Endodermal cell (in vitro differentiated cells): ENCODE results near the gene STMN1. TPM values are rescaled to one million over a fixed set of nuclear protein-coding genes. Genes with fewer than 3 reads are reported as not detected.
A peak's percentile ranks its signal among the peaks of the same experiment; 100 is the strongest.

ENCODE experiments used
- DNase-seq: peaks from one replicate; pipeline ENCODE4 v3.0.0-alpha.2; 2017
- H3K27ac ChIP-seq: 2 replicates; pipeline ENCODE4 v1.5.1; 2013; ENCODE audit warnings: mild to moderate bottlenecking, low read depth, low read length, moderate library complexity
- H3K27me3 ChIP-seq: 2 replicates; pipeline ENCODE4 v1.6.1; 2013; ENCODE audit warnings: mild to moderate bottlenecking, low read length, moderate library complexity; ENCODE audit not compliant: insufficient read depth, control insufficient read depth, poor library complexity, severe bottlenecking
- H3K36me3 ChIP-seq: 2 replicates; pipeline ENCODE4 v1.7.0; 2013; ENCODE audit warnings: mild to moderate bottlenecking, low read length, moderate library complexity; ENCODE audit not compliant: control insufficient read depth, insufficient read depth
- H3K4me1 ChIP-seq: one replicate; pipeline ENCODE4 v1.7.0; 2013; ENCODE audit warnings: low read length; ENCODE audit not compliant: control insufficient read depth, insufficient read depth
- H3K4me3 ChIP-seq: 2 replicates; pipeline ENCODE4 v1.5.1; 2013; ENCODE audit warnings: mild to moderate bottlenecking, low read length, moderate library complexity
- H3K9ac ChIP-seq: 2 replicates; pipeline ENCODE4 v1.6.1; 2013; ENCODE audit warnings: mild to moderate bottlenecking, low read length, moderate library complexity; ENCODE audit not compliant: poor library complexity, severe bottlenecking; ENCODE audit errors: extremely low read depth
- H3K9me3 ChIP-seq: 2 replicates; pipeline ENCODE4 v1.6.1; 2013; ENCODE audit warnings: mild to moderate bottlenecking, low read length, moderate library complexity; ENCODE audit not compliant: control insufficient read depth
- H3K27ac Mint-ChIP-seq: 2 replicates; pipeline ENCODE4 v1.8.0; 2020; ENCODE audit warnings: mixed read lengths
- H3K27me3 Mint-ChIP-seq: 2 replicates; pipeline ENCODE4 v1.8.0; 2021; ENCODE audit warnings: mild to moderate bottlenecking, mixed read lengths; ENCODE audit not compliant: insufficient read depth
- H3K36me3 Mint-ChIP-seq: 2 replicates; pipeline ENCODE4 v1.8.0; 2020; ENCODE audit warnings: low read depth, mixed read lengths
- H3K4me1 Mint-ChIP-seq: 2 replicates; pipeline ENCODE4 v1.8.0; 2020; ENCODE audit warnings: mixed read lengths
- H3K4me3 Mint-ChIP-seq: 2 replicates; pipeline ENCODE4 v1.8.0; 2020; ENCODE audit warnings: mild to moderate bottlenecking, moderate library complexity, mixed read lengths
- H3K9me3 Mint-ChIP-seq: 2 replicates; pipeline ENCODE4 v1.8.0; 2020; ENCODE audit warnings: mild to moderate bottlenecking, mixed read lengths
- WGBS, 2 experiments: methylation state at CpG; one replicate each; pipeline versions ENCODE4 v1.1.5 to v1.1.7; 2013; ENCODE audit warnings: missing lambda C conversion rate in 2 of 2, mixed read lengths in 1 of 2; ENCODE audit not compliant: insufficient coverage in 1 of 2, insufficient read length in 1 of 2; 5-methylcytosine and 5-hydroxymethylcytosine counted together
- total RNA-seq, 2 donors: library from RNA; stranded (reverse); fragmentation: NEBNext Ultra II Directional in 1 of 2; extraction: Animal tissue kit (Norgen Biotek cat#: 25700) in 1 of 2; gene quantifications; 2 replicates in 1 of 2; 3 replicates in 1 of 2; pipeline ENCODE4 v1.2.1, GENCODE V29; 2021
- TF ChIP-seq, protein P1 (sequence below): fragments of 200-600 bp; sonication (generic); conservative IDR thresholded peaks from 2 replicates; pipeline ENCODE4 v1.5.0; 2021; ENCODE audit warnings: antibody characterized with exemption, mild to moderate bottlenecking

The STMN1 gene
- total RNA-seq, 2 donors from 2014 or later, result 543 to 585 TPM

DNA sequence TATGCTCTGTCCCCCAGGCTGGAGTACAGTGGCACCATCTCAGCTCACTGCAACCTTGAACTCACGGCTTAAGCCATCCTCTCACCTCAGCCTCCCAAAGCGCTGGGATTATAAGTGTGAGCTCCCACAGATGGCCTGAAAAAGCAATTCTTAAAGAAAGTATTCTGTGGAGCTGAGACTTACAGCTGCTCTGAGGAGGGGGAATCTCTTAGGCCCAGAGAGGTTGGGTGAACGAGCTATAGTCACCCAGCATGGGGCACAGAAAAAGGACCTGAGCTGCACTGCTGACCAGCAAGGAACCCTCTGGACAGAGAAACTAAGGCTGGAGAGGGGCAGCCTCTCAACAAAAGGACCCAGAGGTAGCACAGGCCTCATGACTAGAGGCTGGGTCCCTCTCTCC lies 32.0 kb downstream of the STMN1 start:
- Mint-ChIP-seq H3K4me3 (peak overlapping the region; percentile 71), H3K4me1 (peaks cover 9% of the 10 kb centered on the region)
- H3K4me3 ChIP-seq, result peak overlapping the region; percentile 76

DNA sequence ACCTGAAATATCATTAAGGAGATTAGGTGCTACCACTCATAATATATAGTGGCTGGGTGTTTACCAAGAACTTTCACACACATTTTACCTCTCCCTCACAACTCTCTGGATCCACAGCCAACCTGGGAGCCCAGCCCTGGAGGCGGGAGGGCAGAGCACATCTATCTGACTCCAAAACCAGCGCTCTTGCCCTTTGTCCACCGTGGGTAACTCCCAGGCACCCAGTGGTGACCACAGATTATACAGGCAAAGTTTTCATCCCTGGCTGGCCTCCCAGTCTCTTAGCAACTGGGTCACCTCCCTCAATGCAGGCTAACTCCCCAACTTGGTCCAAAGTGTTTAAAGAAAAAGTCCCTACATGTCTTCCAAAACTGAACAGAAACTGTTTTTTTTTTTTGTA lies 33.1 kb downstream of the STMN1 start:
- peaks cover 9% of the 10 kb centered on the region for H3K4me1 Mint-ChIP-seq
- H3K4me3 Mint-ChIP-seq, result no peak overlapping the region
- no peaks in the 10 kb centered on the region for H3K36me3 Mint-ChIP-seq
- Histone ChIP-seq H3K27ac (no peak overlapping the region), H3K27me3 (no peaks in the 10 kb centered on the region), H3K4me1 (peaks cover 3% of the 10 kb centered on the region), H3K36me3 (peaks cover 8% of the 10 kb centered on the region), H3K4me3 (no peak overlapping the region), H3K9ac (no peak overlapping the region), H3K9me3 (no peaks in the 10 kb centered on the region)
- peaks cover 9% of the 10 kb centered on the region for H3K27me3 Mint-ChIP-seq
- no peak overlapping the region for H3K27ac Mint-ChIP-seq
- 87 to 95% methylated on average over 3 of the region's 3 CpGs for WGBS, 2 experiments
- TF ChIP-seq, protein P1, sequence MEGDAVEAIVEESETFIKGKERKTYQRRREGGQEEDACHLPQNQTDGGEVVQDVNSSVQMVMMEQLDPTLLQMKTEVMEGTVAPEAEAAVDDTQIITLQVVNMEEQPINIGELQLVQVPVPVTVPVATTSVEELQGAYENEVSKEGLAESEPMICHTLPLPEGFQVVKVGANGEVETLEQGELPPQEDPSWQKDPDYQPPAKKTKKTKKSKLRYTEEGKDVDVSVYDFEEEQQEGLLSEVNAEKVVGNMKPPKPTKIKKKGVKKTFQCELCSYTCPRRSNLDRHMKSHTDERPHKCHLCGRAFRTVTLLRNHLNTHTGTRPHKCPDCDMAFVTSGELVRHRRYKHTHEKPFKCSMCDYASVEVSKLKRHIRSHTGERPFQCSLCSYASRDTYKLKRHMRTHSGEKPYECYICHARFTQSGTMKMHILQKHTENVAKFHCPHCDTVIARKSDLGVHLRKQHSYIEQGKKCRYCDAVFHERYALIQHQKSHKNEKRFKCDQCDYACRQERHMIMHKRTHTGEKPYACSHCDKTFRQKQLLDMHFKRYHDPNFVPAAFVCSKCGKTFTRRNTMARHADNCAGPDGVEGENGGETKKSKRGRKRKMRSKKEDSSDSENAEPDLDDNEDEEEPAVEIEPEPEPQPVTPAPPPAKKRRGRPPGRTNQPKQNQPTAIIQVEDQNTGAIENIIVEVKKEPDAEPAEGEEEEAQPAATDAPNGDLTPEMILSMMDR, result no peak
- H3K9me3 Mint-ChIP-seq, result no peaks in the 10 kb centered on the region
- no peak for DNase-seq

More for the DNA sequence above, 32.0 kb downstream of the STMN1 start:
- Histone ChIP-seq H3K27me3 (no peaks in the 10 kb centered on the region), H3K9me3 (no peaks in the 10 kb centered on the region), H3K27ac (no peak overlapping the region), H3K4me1 (peaks cover 3% of the 10 kb centered on the region), H3K9ac (no peak overlapping the region), H3K36me3 (peaks cover 8% of the 10 kb centered on the region)
- TF ChIP-seq, protein P1, result no peak
- Mint-ChIP-seq H3K9me3 (no peaks in the 10 kb centered on the region), H3K27me3 (peaks cover 14% of the 10 kb centered on the region), H3K27ac (no peak overlapping the region), H3K36me3 (no peaks in the 10 kb centered on the region)
- WGBS, 2 experiments, result 82 to 93% methylated on average over 3 of the region's 3 CpGs
- DNase-seq, result no peak

DNA sequence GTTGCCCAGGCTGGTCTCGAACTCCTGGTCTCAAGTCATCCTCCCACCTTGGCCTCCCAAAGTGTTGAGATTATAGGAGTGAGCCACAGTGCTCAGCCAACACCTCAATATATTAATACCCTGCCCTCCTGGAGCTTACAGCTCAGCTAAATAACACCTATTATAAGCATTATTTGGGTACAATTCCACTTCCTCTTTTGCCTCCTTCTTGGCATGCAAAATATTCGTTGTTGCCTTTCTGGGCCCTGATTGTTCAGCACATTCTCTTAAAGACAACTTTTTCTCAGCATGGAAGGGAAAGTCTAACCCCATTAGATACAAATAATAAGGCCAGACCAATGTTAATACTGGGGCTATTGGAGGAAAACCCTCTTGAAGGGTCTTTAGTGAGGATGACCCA lies 33.5 kb downstream of the STMN1 start:
- no peak overlapping the region for H3K4me3 Mint-ChIP-seq
- H3K4me1 Mint-ChIP-seq, result peaks cover 12% of the 10 kb centered on the region
- Histone ChIP-seq H3K27me3 (no peaks in the 10 kb centered on the region), H3K4me1 (peaks cover 3% of the 10 kb centered on the region), H3K9me3 (no peaks in the 10 kb centered on the region), H3K4me3 (no peak overlapping the region), H3K36me3 (peaks cover 8% of the 10 kb centered on the region), H3K27ac (no peak overlapping the region), H3K9ac (no peak overlapping the region)
- H3K27me3 Mint-ChIP-seq, result peaks cover 5% of the 10 kb centered on the region
- H3K9me3 Mint-ChIP-seq, result no peaks in the 10 kb centered on the region
- H3K36me3 Mint-ChIP-seq, result no peaks in the 10 kb centered on the region
- 97 to 100% methylated on average over 2 of the region's 2 CpGs for WGBS, 2 experiments
- no peak for DNase-seq
- TF ChIP-seq, protein P1, result no peak
- H3K27ac Mint-ChIP-seq, result no peak overlapping the region
